GM13977 (cell line): ENCODE measurements around the gene KCNN3.

Source experiments
- DNase-seq: peaks from one replicate; pipeline ENCODE4 v3.0.0; 2012; ENCODE audit warnings: low spot score
- in situ Hi-C: fragments of 300-500 bp; cut with MboI; formaldehyde crosslinking; loops from one replicate; pipeline ENCODE4 v1.12.0; 2022; ENCODE audit warnings: low sequenced_read_pairs, low pct_unique_long_range_greater_than_20kb, mixed read lengths, inconsistent platforms; ENCODE audit not compliant: unreplicated experiment
- TF ChIP-seq, protein P1 (sequence below): IDR thresholded peaks from 2 replicates; pipeline ENCODE4 v1.5.1; 2012; ENCODE audit warnings: mild to moderate bottlenecking, control low read depth; ENCODE audit not compliant: insufficient read depth; ENCODE audit errors: extremely low read depth, missing control alignments

The KCNN3 gene

DNA sequence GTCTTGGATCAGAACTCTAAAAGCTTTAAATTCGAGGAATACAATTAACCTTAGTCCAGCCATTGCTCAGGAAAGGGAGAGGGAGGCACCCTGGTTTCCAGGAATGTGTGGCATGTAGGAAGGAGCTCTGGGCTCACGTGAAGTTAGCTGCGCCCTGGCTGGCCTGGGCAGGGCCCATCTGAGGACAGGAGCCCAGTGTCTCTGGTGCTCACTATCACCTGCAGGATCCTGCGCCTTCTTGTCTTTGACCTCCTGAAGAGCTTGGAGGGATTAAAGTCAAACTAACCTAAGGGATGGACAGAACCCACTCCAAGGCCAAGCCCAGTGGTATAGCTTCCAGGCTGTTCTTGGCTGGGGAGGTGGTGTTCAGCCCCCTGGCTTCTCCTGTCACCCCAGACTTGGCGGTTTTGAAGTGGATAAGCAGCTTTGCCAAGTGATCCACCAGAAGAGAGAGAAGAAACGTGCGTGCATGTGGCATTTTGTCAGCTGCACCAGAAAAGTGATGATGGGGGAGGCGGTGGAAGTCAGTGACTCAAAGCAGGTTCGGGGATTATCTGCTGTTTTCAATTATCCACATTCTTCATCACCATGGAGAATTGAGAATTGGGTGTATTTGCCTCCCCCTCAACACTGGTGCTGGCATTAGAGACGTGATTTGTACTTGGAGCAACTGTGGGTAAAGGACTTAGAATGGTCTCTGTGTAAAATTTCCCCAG is 11.9 kb upstream of the KCNN3 start:
- TF ChIP-seq, protein P1, sequence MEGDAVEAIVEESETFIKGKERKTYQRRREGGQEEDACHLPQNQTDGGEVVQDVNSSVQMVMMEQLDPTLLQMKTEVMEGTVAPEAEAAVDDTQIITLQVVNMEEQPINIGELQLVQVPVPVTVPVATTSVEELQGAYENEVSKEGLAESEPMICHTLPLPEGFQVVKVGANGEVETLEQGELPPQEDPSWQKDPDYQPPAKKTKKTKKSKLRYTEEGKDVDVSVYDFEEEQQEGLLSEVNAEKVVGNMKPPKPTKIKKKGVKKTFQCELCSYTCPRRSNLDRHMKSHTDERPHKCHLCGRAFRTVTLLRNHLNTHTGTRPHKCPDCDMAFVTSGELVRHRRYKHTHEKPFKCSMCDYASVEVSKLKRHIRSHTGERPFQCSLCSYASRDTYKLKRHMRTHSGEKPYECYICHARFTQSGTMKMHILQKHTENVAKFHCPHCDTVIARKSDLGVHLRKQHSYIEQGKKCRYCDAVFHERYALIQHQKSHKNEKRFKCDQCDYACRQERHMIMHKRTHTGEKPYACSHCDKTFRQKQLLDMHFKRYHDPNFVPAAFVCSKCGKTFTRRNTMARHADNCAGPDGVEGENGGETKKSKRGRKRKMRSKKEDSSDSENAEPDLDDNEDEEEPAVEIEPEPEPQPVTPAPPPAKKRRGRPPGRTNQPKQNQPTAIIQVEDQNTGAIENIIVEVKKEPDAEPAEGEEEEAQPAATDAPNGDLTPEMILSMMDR, result no peak
- in situ Hi-C loops, result loop anchor here (25.0 kb wide), 1 partner anchor 320 kb away; the partner anchor contains the start of genes CHRNB2 and UBE2Q1
- DNase-seq, result no peak

DNA sequence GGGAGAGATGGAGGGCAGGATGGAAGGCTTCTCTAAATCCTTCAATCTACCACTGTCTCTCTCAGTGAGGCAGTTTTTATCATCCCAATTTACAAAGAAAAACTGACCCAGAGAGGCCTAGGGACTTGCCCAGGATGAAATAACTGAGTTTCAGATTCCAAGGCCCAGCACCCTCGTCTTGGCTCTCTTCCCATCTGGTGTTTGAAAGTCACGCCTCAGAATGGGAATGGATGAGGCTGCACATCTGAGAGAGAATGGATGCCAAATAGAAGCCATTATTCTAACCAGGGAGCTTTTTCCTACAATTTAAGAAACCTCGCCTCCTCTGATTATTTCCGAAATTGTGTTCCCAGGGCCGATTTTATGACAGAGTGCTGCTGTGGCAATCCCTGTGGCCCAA is 10.6 kb upstream of the KCNN3 start:
- in situ Hi-C loops, result loop anchor here (25.0 kb wide), 1 partner anchor 318 kb away; the partner anchor contains the start of genes CHRNB2 and UBE2Q1
- no peak for DNase-seq
- TF ChIP-seq, protein P1, result no peak

DNA sequence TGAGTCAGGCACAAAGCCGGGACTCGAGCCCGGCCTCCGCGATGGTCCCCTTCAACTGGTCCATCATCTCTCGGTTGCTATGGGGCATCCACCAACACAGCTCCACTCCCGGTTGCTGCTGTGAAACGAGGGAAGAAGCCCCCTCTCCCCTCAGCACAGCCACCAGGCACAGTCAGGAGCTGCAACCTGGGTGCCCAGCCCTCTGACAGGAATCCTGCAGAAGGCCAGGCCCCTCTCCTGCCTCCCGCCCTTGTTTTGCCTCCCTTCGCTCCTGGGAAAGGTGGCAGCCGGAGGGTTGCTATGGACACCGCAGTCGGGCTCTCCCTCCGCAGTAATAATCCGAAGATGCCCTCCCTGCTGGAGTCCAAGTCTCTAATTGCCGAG is 8.9 kb upstream of the KCNN3 start:
- in situ Hi-C loops, result loop anchor here (10.0 to 25.0 kb wide), 2 partner anchors 214 to 317 kb away; partner anchors contain the start of genes CHRNB2 and UBE2Q1
- DNase-seq, result no peak
- TF ChIP-seq, protein P1, result no peak

DNA sequence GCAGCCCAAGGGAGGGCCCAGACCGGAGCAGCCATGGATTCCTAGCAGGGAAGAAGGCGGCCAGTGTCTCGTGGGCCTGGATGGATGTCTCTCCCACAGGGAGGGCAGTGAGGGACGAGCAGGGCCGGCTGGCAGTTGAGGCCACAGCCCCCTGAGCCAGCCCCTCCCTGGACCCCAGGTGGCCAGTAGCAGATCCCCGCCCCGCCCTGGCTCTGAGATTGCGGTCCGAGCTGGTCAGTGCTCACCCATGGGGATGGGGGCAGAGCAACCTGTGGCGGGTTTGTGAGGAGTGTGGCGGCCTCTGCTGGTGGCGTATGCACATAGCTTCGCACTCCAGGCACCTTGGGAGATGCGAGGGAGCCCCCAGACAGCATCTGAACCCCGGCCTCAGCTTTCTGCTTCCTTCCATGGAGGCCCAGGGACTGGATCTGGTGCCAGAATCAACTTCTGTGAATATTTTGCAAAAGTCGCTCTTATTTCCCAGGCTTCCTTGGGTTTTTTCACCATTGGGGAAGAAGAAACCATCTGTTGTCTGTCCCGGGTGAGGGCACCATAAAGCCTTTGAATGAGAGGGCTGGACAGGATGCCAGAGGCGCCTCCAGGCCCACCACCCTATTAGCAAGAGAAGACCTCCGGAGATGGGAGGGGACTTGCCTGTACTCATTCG is 8.4 kb upstream of the KCNN3 start:
- TF ChIP-seq, protein P1, result peak; percentile 92
- DNase-seq, result peak; percentile 79
- in situ Hi-C loops, result loop anchor here (10.0 to 25.0 kb wide), 2 partner anchors 214 to 316 kb away; partner anchors contain the start of genes CHRNB2 and UBE2Q1

DNA sequence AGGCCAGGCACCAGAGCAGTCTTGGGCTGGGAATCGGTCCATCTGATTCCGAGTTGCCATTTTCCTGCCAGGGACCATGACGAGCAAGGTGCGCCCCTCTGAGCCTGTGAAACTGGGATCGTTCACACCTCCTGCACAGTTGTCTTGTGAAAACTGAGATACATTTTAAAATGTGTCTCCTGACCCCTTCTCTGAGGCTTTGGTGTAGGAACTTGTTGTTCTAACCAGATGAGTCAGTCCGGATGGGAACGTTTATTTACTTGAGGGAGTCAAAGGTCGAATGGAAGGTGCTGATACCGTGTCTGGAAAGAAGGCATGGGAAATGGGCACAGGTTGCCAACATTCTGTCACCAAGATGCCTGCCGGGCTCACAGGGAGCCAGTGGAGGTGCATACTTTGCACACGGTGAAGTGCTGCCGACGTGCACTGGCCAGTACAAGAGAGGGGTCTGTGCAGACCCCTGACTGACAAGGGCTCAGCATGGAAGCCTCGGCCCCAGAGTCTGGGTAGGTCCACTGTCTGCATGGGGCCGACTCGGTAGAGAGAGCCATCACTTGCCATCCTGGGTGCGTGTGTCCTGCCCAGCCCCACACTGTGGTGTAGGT is 7.4 kb upstream of the KCNN3 start:
- no peak for DNase-seq
- TF ChIP-seq, protein P1, result no peak
- in situ Hi-C loops, result loop anchor here (10.0 to 25.0 kb wide), 2 partner anchors 213 to 315 kb away; partner anchors contain the start of genes CHRNB2 and UBE2Q1

DNA sequence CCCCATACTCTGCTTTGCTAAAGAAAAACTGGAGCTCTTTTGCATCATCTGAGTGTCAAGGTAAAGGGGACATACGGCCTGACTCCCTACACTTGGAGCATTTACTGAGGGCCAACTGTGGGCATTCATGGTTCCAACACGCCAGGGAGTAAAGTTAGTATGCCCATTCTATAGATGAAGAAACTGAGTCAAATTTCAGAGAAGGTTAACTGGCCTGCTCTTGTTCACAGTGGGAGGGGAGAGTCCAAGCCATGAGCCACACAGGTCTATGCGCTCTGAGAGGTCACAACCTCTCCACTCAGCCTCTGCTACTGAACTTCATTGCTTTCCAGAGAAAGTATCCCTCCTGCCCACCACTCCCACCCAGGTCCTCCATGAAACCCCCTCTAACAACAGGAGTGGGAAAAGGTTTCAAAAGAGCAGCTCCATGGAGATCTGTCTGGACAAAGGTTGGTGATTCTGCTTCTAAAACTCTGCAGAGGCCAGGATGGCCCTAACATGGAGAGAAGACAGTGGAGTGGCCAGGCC is 6.8 kb upstream of the KCNN3 start:
- in situ Hi-C loops, result loop anchor here (10.0 to 25.0 kb wide), 2 partner anchors 212 to 315 kb away; partner anchors contain the start of genes CHRNB2 and UBE2Q1
- no peak for DNase-seq
- TF ChIP-seq, protein P1, result no peak
